ENCODE results near the gene RAI1. TPM values are rescaled to one million over a fixed set of nuclear protein-coding genes. Genes with fewer than 3 reads are reported as not detected.

The RAI1 gene
- total and polyA plus RNA-seq, 2 of the 13 experiments (the other 11 are each of a cell fraction or from before 2014, with no cell fraction given): 3.4 to 5.2 TPM

GRCh38 chr17:17693253-17694168 is 12.3 kb downstream of the RAI1 start (continued):
- no peak for TF ChIP-seq ZNF382 (CRISPR knock-in tag; IDR thresholded peaks at IDR 0.05; ENCODE audit: borderline replicate concordance)
- TF ChIP-seq ZNF318 (CRISPR knock-in tag; IDR thresholded peaks at IDR 0.05): no peak
- no peak for TF ChIP-seq RFX5 (IDR thresholded peaks at IDR 0.05; ENCODE audit: low read depth, low read length)
- no peak for TF ChIP-seq TRIM22 (IDR thresholded peaks at IDR 0.05)
- peak; percentile 29 for TF ChIP-seq MED8 (CRISPR knock-in tag; IDR thresholded peaks at IDR 0.05; ENCODE audit: insufficient replicate concordance)
- TF ChIP-seq ZNF160 (CRISPR knock-in tag; IDR thresholded peaks at IDR 0.05): no peak; the same call in none of the 2 replicates
- TF ChIP-seq HDAC1 (CRISPR knock-in tag; IDR thresholded peaks at IDR 0.05): peak; percentile 38; the same call in 1 of the 2 replicates
- peak; percentile 40 for TF ChIP-seq ZNF883 (CRISPR knock-in tag; IDR thresholded peaks at IDR 0.05; ENCODE audit: not compliant biosample characterization)
- TF ChIP-seq HOXA3 (CRISPR knock-in tag; IDR thresholded peaks at IDR 0.05): peak; percentile 73
- TF ChIP-seq ZNF24 (IDR thresholded peaks at IDR 0.05): no peak
- no peak for TF ChIP-seq ARID2 (CRISPR knock-in tag; IDR thresholded peaks at IDR 0.05; ENCODE audit: borderline replicate concordance)
- TF ChIP-seq ZNF710 (CRISPR knock-in tag; IDR thresholded peaks at IDR 0.05; ENCODE audit: borderline replicate concordance): peak; percentile 81
- no peak for TF ChIP-seq EHMT2 (IDR thresholded peaks at IDR 0.05; ENCODE audit: borderline replicate concordance, low read depth, low read length)
- no peak for TF ChIP-seq CREB1 (IDR thresholded peaks at IDR 0.05)
- no peak for TF ChIP-seq CREB1 (CRISPR knock-in tag; IDR thresholded peaks at IDR 0.05)

All from HepG2 (cell line).